ENCODE results near the gene NLK. TPM values are rescaled to one million over a fixed set of nuclear protein-coding genes. Genes with fewer than 3 reads are reported as not detected.

NLK gene
- total and polyA plus RNA-seq, 2 of the 4 experiments (the other 2 are of a cell fraction): 15.3 to 23.3 TPM

- Histone ChIP-seq H3K4me2 (ENCODE audit: low read depth, low read length) (0 out of 2 replicates have a peak overlapping the region, but pooled peaks have one; percentile 11), H4K5ac (ENCODE audit: low read depth, low read length) (no peak overlapping the region), H2BK5ac (ENCODE audit: low read depth, low read length, poor library complexity, severe bottlenecking) (no peak overlapping the region), H3K9me1 (ENCODE audit: insufficient read depth, low read length) (no peaks in the 10 kb centered on the region), H3K9ac (ENCODE audit: low read depth, low read length) (no peak overlapping the region), H3K56ac (ENCODE audit: extremely low read depth, insufficient read depth, low read length) (no peak overlapping the region), H3K79me1 (ENCODE audit: low read depth in 1 of 2, low read length in 2 of 2) (peaks cover 9 to 66% of the 10 kb centered on the region in 2 experiments), H4K91ac (ENCODE audit: insufficient read depth, low read depth, low read length) (no peak overlapping the region), H3K27ac (ENCODE audit: insufficient read depth, low read length) (no peak overlapping the region), H3K9me3 (ENCODE audit: control insufficient read depth, insufficient read depth, low read length) (no peaks in the 10 kb centered on the region), H3K27me3 (ENCODE audit: control insufficient read depth, insufficient read depth, low read length) (no peaks in the 10 kb centered on the region), H2BK15ac (ENCODE audit: low read depth, low read length) (no peak overlapping the region), H3K14ac (replicated peaks; ENCODE audit: low read depth, low read length) (no peak overlapping the region), H2BK120ac (ENCODE audit: low read depth, low read length) (no peak overlapping the region), H3K18ac (ENCODE audit: low read depth, low read length) (no peak overlapping the region), H2AFZ (replicated peaks; ENCODE audit: low read length, poor library complexity) (no peak overlapping the region), H3K23ac (ENCODE audit: low read depth, low read length) (no peak overlapping the region), H3K4me3 (ENCODE audit: insufficient read depth, low read depth, low read length) (no peak overlapping the region), H2AK5ac (ENCODE audit: low read depth, low read length) (no peak overlapping the region), H3K4me1 (ENCODE audit: control insufficient read depth, insufficient read depth, low read length) (0 out of 2 replicates have a peak, but pooled peaks cover 1% of the 10 kb centered on the region), H4K20me1 (ENCODE audit: insufficient read depth, low read length) (peaks cover 49% of the 10 kb centered on the region), H2AK9ac (replicated peaks; ENCODE audit: low read depth, low read length, poor library complexity) (no peak overlapping the region), H3K36me3 (ENCODE audit: control insufficient read depth, insufficient read depth, low read length) (no peaks in the 10 kb centered on the region), H2BK20ac (ENCODE audit: low read depth, low read length) (no peak overlapping the region), H3K4ac (ENCODE audit: low read depth, low read length) (no peak overlapping the region), H4K8ac (ENCODE audit: low read depth in 2 of 2, low read length in 2 of 2) (no peak overlapping the region)
- intact Hi-C loops (cut with micrococcal nuclease): no loop called here
- ChIA-PET POLR2A (ENCODE audit: unreplicated experiment) (no interaction called here), CTCF (interaction anchor here (1.3 kb wide), 1 partner anchor 13 kb away, joined by 5 read pairs; no protein-coding TSS in a partner anchor)
- dilution Hi-C loops (cut with HindIII; ENCODE audit: low sequenced_read_pairs, unreplicated experiment): no loop called here
- no CpG with 5 or more reads among the region's 1 CpG for WGBS, 2 experiments (ENCODE audit: extremely low coverage in 2 of 2, insufficient read length in 1 of 2)
- BruUV-seq (replicated peaks): no TSS peak
- no peak for DNase-seq
- no peak for TF ChIP-seq POLR2A (IDR thresholded peaks at IDR 0.05; ENCODE audit: low read depth, low read length)
- TF ChIP-seq MAFK (IDR thresholded peaks at IDR 0.05; ENCODE audit: low read depth, low read length): peak; percentile 88
- no peak for ATAC-seq (ENCODE audit: low read depth)
- in situ Hi-C loops (cut with MboI; ENCODE audit: low sequenced_read_pairs): no loop called here
Measured at GRCh38 chr17:28092088-28092487, 49.6 kb downstream of the NLK start.

Measured in IMR-90 (cell line).